Measurements from ENCODE around the gene FRYL. TPM values are rescaled to one million over a fixed set of nuclear protein-coding genes. Genes with fewer than 3 reads are reported as not detected.
"Not testable (repeated sequence)": the region's sequence is repeated elsewhere in the genome, so short reads cannot be mapped to it uniquely, and the experiment has no call there.

FRYL gene
- total RNA-seq, 4 donors from 2014 or later: 14.5 to 43.7 (median 20.1) TPM

GRCh38 chr4:48746608-48747362 is 33.3 kb downstream of the FRYL start:
- peaks cover 24 to 37% of the 10 kb centered on the region in 2 donors for H3K4me1 ChIP-seq
- intact Hi-C loops (cut with DNase I; ENCODE audit: low total_unique reads): no loop called here
- ATAC-seq: no peak

GRCh38 chr4:48745223-48745622 is 34.9 kb downstream of the FRYL start:
- H3K4me1 ChIP-seq: peaks cover 11 to 27% of the 10 kb centered on the region in 2 donors
- H3K36me3 ChIP-seq; H3K27me3 ChIP-seq; DNase-seq; in situ Hi-C loops (cut with MboI; ENCODE audit: low sequenced_read_pairs in 4 of 4); H3K4me3 ChIP-seq; intact Hi-C loops (cut with DNase I; ENCODE audit: low total_unique reads); ATAC-seq; H3K9me3 ChIP-seq; H3K27ac ChIP-seq: not testable (repeated sequence)

More at GRCh38 chr4:48746608-48747362, 33.3 kb downstream of the FRYL start:
- Histone ChIP-seq H3K27ac (no peak overlapping the region), H3K36me3 (no peaks in the 10 kb centered on the region), H3K9me3 (no peaks in the 10 kb centered on the region), H3K27me3 (no peaks in the 10 kb centered on the region), H3K4me3 (no peak overlapping the region)
- in situ Hi-C loops (cut with MboI; ENCODE audit: low sequenced_read_pairs in 4 of 4): no loop called here
- no peak for TF ChIP-seq CTCF (IDR thresholded peaks at IDR 0.05 in 4 of 5, conservative IDR thresholded peaks at IDR 0.05 in 1 of 5)
- TF ChIP-seq POLR2A (IDR thresholded peaks at IDR 0.05): no peak
- DNase-seq: no peak

- Histone ChIP-seq H3K36me3 (no peaks in the 10 kb centered on the region), H3K4me3 (no peak overlapping the region), H3K4me1 (peaks cover 0 to 10% of the 10 kb centered on the region in 2 donors), H3K27me3 (no peaks in the 10 kb centered on the region), H3K9me3 (no peaks in the 10 kb centered on the region), H3K27ac (no peak overlapping the region)
- ATAC-seq (no peak), DNase-seq (no peak)
- in situ Hi-C loops (cut with MboI; ENCODE audit: low sequenced_read_pairs in 4 of 4): no loop called here
- intact Hi-C loops (cut with DNase I; ENCODE audit: low total_unique reads): no loop called here
- TF ChIP-seq CTCF (IDR thresholded peaks at IDR 0.05 in 4 of 5, conservative IDR thresholded peaks at IDR 0.05 in 1 of 5) (no peak), POLR2A (IDR thresholded peaks at IDR 0.05) (no peak)
Measured at GRCh38 chr4:48742412-48742811, 37.7 kb downstream of the FRYL start.

GRCh38 chr4:48739560-48740019 is 40.5 kb downstream of the FRYL start:
- H3K4me1 ChIP-seq: peaks cover 0 to 10% of the 10 kb centered on the region in 2 donors
- H3K4me3 ChIP-seq: no peak overlapping the region
- ATAC-seq (no peak), DNase-seq (no peak)
- intact Hi-C loops (cut with DNase I; ENCODE audit: low total_unique reads) (no loop called here), in situ Hi-C loops (cut with MboI; ENCODE audit: low sequenced_read_pairs in 4 of 4) (no loop called here)
- H3K27me3 ChIP-seq: no peaks in the 10 kb centered on the region
- H3K9me3 ChIP-seq: no peaks in the 10 kb centered on the region
- no peak overlapping the region for H3K27ac ChIP-seq
- TF ChIP-seq CTCF (IDR thresholded peaks at IDR 0.05 in 4 of 5, conservative IDR thresholded peaks at IDR 0.05 in 1 of 5) (no peak), POLR2A (IDR thresholded peaks at IDR 0.05) (no peak)
- H3K36me3 ChIP-seq: no peaks in the 10 kb centered on the region

- intact Hi-C loops (cut with DNase I; ENCODE audit: low total_unique reads): no loop called here
- no peaks in the 10 kb centered on the region for H3K9me3 ChIP-seq
- no peaks in the 10 kb centered on the region for H3K27me3 ChIP-seq
- in situ Hi-C loops (cut with MboI; ENCODE audit: low sequenced_read_pairs in 4 of 4): no loop called here
- no peak for ATAC-seq
- no peak for TF ChIP-seq POLR2A (IDR thresholded peaks at IDR 0.05)
- no peak for TF ChIP-seq CTCF (IDR thresholded peaks at IDR 0.05 in 4 of 5, conservative IDR thresholded peaks at IDR 0.05 in 1 of 5)
- H3K4me1 ChIP-seq: peaks cover 0 to 15% of the 10 kb centered on the region in 2 donors
- no peak for DNase-seq
- H3K27ac ChIP-seq: no peak overlapping the region
- H3K4me3 ChIP-seq: no peak overlapping the region
- no peaks in the 10 kb centered on the region for H3K36me3 ChIP-seq
Measured at GRCh38 chr4:48738856-48739255, 41.2 kb downstream of the FRYL start.

- DNase-seq; in situ Hi-C loops (cut with MboI; ENCODE audit: low sequenced_read_pairs in 4 of 4); H3K27me3 ChIP-seq; intact Hi-C loops (cut with DNase I; ENCODE audit: low total_unique reads); H3K36me3 ChIP-seq; H3K27ac ChIP-seq; H3K9me3 ChIP-seq; ATAC-seq; H3K4me3 ChIP-seq: not testable (repeated sequence)
- H3K4me1 ChIP-seq: peaks cover 12 to 39% of the 10 kb centered on the region in 2 donors
Measured at GRCh38 chr4:48728906-48729496, 51.1 kb downstream of the FRYL start.
